WI38 (cell line): Measurements from ENCODE around the gene PDE8A.

Source experiments
- H3K4me3 ChIP-seq: 2 replicates; pipeline ENCODE4 v1.5.1; 2011; ENCODE audit warnings: low read depth, mild to moderate bottlenecking, control low read depth, low read length
- TF ChIP-seq, protein P1 (sequence below): IDR thresholded peaks from 2 replicates; pipeline ENCODE4 v1.5.1; 2012; ENCODE audit warnings: low read depth, mild to moderate bottlenecking, control low read depth, low read length

Gene PDE8A

DNA sequence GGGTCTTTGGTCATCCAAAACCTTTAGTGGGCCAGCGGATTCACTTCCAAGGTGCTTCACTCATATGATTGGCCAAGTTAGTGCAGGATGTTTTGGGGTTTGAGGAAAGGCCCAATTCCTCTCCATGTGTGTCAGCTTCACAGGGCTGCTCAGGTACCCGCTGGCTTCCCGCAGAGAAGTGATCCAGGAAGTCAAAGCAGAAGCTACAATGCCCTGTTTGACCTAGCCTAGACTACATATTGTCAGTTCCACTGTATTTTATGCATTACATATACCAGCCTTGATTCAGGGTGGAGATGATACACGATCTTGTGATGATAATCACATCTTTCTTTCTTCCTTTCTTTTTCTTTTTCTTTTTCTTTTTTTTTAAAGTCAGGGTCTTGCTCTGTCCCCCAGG lies 32.1 kb downstream of the PDE8A start:
- H3K4me3 ChIP-seq: no peak overlapping the region
- TF ChIP-seq, protein P1, sequence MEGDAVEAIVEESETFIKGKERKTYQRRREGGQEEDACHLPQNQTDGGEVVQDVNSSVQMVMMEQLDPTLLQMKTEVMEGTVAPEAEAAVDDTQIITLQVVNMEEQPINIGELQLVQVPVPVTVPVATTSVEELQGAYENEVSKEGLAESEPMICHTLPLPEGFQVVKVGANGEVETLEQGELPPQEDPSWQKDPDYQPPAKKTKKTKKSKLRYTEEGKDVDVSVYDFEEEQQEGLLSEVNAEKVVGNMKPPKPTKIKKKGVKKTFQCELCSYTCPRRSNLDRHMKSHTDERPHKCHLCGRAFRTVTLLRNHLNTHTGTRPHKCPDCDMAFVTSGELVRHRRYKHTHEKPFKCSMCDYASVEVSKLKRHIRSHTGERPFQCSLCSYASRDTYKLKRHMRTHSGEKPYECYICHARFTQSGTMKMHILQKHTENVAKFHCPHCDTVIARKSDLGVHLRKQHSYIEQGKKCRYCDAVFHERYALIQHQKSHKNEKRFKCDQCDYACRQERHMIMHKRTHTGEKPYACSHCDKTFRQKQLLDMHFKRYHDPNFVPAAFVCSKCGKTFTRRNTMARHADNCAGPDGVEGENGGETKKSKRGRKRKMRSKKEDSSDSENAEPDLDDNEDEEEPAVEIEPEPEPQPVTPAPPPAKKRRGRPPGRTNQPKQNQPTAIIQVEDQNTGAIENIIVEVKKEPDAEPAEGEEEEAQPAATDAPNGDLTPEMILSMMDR: no peak

DNA sequence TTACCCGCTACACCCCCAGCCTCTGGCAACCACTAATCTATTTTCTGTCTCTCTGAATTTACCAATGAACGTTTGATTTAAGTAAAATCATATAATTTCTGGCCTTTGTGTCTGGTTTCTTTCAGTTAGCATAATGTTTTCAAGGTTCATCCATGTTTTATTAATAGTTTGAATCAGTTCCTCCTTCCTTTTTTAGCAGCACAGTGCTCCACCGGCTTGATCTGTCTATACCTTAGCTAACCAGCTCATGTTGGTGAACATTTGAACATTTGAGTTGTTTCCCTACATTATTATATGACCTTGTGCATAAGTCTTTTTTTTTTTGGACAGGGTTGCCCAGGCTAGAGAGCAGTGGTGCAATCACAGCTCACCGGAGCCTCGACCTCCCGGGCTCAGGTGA lies 33.3 kb downstream of the PDE8A start:
- TF ChIP-seq, protein P1: no peak
- H3K4me3 ChIP-seq: no peak overlapping the region

DNA sequence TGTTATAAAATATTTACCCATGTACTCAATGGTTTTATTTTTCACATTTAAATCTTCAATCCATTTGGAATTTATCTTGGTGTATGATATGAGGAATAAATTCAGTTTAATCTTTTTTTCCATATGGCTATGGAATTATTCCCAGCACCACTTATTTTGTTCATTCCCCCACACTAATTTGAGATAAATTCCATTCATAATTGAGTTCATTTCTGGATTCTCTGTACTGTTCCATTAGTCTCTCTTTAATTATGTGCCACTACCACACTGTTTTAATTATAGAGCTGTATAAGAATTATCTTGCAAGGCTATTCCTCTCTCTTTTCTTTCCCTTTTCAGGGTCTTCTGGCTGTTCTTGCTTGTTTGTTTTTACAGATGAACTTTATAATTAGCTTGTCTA lies 34.6 kb downstream of the PDE8A start:
- TF ChIP-seq, protein P1: no peak
- no peak overlapping the region for H3K4me3 ChIP-seq

DNA sequence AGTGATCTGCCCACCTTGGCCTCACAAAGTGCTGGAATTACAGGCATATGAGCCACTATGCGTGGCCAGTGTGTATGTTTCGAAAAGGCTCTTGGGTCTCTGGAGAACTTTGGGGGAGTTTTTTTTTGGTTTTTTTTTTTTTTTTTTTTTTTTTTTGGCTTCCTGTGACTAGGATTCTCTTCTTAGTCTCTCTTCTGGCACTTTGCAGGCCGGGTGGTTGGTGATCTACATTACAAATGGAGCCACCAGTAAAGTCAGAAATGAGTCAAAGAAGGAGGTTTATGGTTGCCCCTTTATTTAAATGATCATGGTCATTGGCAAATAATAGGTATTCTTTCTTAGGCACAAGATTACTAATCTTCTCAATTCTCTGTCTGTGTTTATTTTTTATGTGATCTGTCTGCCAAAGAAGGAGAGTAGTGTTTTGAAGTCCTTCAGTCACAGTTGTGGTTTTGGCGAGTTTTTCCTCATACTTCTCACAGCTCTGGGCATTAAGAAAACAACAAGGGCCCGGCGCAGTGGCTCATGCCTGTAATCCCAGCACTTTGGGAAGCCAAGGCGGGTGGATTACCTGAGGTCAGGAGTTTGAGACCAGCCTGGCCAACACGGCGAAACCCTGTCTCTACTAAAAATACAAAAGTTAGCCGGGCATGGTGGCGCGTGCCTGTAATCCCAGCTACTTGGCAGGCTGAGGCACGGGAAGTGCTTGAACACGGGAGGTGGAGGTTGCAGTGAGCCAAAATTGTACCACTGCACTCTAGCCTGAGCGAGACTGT lies 38.3 kb downstream of the PDE8A start:
- H3K4me3 ChIP-seq: no peak overlapping the region
- TF ChIP-seq, protein P1: no peak

DNA sequence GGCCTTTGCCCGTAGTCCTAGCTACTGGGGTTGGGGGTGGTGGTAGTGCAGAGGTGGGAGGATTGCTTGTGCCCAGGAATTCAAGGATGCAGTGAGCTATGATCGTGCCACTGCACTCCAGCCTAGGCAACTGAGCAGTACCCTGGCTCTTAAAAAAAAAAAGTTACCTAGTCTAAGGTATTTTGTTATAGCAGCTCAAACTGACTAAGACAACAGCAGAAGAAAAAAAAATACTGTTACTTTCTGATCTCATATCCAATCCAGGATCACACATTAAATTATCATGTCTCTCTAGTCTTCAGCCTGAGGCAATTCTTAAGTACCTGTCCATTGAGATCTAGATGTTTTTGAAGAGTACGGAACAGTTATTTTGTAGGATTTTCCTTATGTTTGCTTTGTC lies 39.8 kb downstream of the PDE8A start:
- TF ChIP-seq, protein P1: no peak
- no peak overlapping the region for H3K4me3 ChIP-seq

DNA sequence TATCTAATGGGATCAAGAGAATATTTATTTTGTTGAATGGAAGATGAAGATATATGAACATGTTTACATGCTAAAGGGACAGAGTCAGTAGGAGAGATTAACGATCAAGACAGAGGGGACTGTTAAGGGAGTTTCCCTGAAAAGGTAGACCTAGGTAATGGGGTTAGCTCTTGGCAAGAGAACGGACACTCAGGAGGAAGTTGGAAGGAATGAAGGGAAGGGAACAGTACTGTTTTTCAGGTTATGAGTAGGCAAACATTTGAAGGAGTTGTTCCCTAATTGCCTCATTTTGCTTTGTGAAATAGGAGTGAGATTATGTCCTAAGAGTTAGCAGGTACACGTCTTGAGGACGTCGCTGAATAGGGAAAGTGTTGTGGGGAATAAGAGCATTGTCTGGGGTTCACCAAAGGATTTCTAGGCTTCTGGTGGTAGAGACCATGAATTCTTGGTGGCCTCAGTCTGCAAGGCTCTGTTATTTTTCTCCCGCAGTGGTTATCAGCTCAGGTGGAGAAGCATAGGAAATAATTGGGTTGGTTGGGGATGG lies 41.3 kb downstream of the PDE8A start:
- TF ChIP-seq, protein P1: no peak
- H3K4me3 ChIP-seq: no peak overlapping the region

DNA sequence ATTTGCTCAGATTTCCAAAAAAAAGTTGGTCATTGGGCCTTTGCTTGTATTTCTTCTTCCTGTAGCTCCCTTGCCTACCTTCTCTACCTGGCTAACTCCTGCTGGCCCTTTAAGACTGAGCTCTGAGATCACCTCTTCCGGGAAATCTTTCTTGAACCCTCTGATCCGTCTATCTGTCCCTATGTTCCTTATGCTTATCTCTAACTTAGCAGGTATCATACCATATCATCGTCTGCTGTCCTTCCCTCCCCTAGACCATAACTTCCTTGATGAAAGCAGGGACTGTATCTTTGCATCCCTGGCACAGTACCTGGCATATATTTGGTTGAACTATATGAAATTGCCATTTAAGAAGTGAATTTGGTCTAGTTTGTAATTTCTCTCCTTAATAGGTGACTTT lies 42.3 kb downstream of the PDE8A start:
- H3K4me3 ChIP-seq: no peak overlapping the region
- TF ChIP-seq, protein P1: no peak
